ENCODE results near the gene MAP1LC3A. TPM values are rescaled to one million over a fixed set of nuclear protein-coding genes. Genes with fewer than 3 reads are reported as not detected.

MAP1LC3A gene
- total RNA-seq, 1 donor from 2014 or later = 42.2 TPM

DNA sequence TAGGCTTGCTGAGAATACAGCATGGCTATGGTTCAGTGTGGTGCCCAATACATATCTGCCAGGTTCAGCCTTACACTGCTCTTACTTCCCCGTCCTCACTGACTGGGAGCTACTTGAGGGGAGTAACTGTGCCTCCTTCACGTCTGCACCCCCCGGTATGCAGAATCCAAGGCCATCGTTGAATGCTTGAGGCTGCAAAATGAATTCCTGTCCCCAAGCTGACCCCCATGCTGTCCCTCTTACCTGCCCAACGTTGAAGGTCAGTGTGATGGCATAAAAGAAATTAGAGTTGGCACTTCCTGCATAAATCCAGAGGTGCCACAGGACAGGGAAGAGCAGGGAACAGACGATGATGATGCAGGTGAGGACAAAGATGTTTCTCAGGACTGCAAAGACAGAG is 16.3 kb downstream of the MAP1LC3A start:
- Mint-ChIP-seq H3K4me3 (no peak overlapping the region), H3K36me3 (peaks cover 20% of the 10 kb centered on the region), H3K27ac (no peak overlapping the region), H3K9me3 (no peaks in the 10 kb centered on the region), H3K4me1 (peaks cover 25% of the 10 kb centered on the region), H3K27me3 (ENCODE audit: low read depth) (no peaks in the 10 kb centered on the region)
- TF ChIP-seq, protein P1, sequence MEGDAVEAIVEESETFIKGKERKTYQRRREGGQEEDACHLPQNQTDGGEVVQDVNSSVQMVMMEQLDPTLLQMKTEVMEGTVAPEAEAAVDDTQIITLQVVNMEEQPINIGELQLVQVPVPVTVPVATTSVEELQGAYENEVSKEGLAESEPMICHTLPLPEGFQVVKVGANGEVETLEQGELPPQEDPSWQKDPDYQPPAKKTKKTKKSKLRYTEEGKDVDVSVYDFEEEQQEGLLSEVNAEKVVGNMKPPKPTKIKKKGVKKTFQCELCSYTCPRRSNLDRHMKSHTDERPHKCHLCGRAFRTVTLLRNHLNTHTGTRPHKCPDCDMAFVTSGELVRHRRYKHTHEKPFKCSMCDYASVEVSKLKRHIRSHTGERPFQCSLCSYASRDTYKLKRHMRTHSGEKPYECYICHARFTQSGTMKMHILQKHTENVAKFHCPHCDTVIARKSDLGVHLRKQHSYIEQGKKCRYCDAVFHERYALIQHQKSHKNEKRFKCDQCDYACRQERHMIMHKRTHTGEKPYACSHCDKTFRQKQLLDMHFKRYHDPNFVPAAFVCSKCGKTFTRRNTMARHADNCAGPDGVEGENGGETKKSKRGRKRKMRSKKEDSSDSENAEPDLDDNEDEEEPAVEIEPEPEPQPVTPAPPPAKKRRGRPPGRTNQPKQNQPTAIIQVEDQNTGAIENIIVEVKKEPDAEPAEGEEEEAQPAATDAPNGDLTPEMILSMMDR (IDR thresholded peaks at IDR 0.05; ENCODE audit: unreplicated experiment) = no peak
- DNase-seq (ENCODE audit: low spot score in 2 of 2, unreplicated experiment in 2 of 2) = no peak

DNA sequence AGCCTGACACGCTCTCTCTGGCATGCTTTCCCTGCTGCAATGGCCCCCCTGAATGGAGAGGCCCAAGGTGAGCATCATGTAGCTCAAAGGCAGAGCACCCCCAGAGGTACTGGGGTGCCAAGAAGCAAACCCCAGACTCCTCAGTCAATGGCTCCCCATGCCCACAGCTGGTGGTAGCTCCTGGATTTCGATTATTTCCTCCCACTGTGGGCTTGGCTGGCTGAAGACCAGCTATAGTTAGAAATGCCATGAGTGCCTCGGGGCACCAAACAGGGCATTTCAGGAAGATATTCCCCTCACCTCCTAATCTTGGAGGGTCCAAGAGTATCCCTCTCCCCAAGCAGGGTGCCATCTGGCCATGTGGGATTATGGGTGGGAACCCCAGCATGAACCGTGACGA is 16.8 kb downstream of the MAP1LC3A start:
- peaks cover 27% of the 10 kb centered on the region for H3K4me1 Mint-ChIP-seq
- no peak overlapping the region for H3K4me3 Mint-ChIP-seq
- TF ChIP-seq, protein P1 (IDR thresholded peaks at IDR 0.05; ENCODE audit: unreplicated experiment) = no peak
- no peaks in the 10 kb centered on the region for H3K9me3 Mint-ChIP-seq
- no peak for DNase-seq (ENCODE audit: low spot score in 2 of 2, unreplicated experiment in 2 of 2)
- peaks cover 20% of the 10 kb centered on the region for H3K36me3 Mint-ChIP-seq
- H3K27ac Mint-ChIP-seq = no peak overlapping the region
- no peaks in the 10 kb centered on the region for H3K27me3 Mint-ChIP-seq (ENCODE audit: low read depth)

DNA sequence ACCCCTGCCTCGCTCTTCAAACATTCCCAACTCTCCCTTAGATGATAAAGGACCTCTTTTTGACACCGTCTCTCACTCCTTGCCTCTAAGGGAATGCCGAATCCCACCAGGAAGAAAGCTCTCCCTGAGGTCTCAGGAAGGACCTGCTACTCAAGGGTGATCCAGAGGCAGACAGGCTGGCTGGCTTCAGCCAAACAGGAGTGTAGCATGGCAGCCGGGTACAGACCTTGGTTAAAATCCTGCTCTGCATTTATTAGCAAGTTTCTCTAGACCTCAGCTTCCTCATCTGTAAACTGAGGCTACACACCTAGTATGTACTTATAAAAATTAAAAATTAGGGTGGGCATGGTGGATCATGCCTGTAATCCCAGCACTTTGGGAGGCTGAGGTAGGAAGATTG is 17.2 kb downstream of the MAP1LC3A start:
- H3K36me3 Mint-ChIP-seq = peaks cover 19% of the 10 kb centered on the region
- H3K4me3 Mint-ChIP-seq = no peak overlapping the region
- no peak for DNase-seq (ENCODE audit: low spot score in 2 of 2, unreplicated experiment in 2 of 2)
- no peaks in the 10 kb centered on the region for H3K27me3 Mint-ChIP-seq (ENCODE audit: low read depth)
- H3K9me3 Mint-ChIP-seq = no peaks in the 10 kb centered on the region
- peaks cover 25% of the 10 kb centered on the region for H3K4me1 Mint-ChIP-seq
- no peak overlapping the region for H3K27ac Mint-ChIP-seq
- TF ChIP-seq, protein P1 (IDR thresholded peaks at IDR 0.05; ENCODE audit: unreplicated experiment) = no peak

DNA sequence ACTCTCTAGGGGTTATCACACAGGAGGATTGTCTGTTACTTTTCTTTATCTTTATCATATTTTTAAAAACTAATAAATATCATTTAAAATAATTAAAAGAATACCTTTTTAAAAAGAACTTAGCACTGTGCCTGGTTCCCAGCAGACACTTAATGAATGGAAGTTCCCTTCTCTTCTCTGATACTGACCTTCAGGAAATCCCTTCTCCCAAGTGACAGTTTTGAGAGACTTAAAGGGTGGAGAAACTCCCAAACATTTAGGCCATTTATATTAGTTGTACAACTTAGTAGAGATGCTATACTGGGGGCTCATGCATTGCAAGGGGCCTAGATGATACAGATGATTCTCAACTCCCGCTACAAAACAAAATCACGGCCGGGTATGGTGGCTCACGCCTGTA is 18.5 kb downstream of the MAP1LC3A start:
- H3K4me1 Mint-ChIP-seq = peaks cover 28% of the 10 kb centered on the region
- H3K9me3 Mint-ChIP-seq = no peaks in the 10 kb centered on the region

DNA sequence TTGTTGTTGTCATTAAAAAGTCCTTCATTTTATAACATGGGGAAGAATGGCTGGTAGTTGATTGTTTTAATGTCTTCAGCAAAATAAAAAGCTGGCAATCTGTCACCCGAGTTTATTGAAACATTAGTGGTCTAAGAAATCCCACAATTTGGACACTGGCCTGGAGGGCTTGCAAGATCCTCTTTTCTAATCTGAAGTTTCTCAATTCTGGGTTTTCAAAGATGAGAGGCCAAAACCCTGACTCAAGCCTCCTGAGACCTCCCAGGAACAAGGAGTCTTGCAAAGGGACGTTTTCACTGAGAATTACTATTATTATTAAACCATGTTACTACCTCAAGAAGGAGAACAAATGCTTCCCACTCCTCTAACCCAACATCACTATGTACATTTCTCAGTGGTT is 19.5 kb downstream of the MAP1LC3A start:
- TF ChIP-seq, protein P1 (IDR thresholded peaks at IDR 0.05; ENCODE audit: unreplicated experiment) = no peak
- DNase-seq (ENCODE audit: low spot score in 2 of 2, unreplicated experiment in 2 of 2) = no peak
- Mint-ChIP-seq H3K9me3 (no peaks in the 10 kb centered on the region), H3K27ac (peak overlapping the region; percentile 43), H3K4me1 (peaks cover 28% of the 10 kb centered on the region), H3K27me3 (ENCODE audit: low read depth) (no peaks in the 10 kb centered on the region), H3K36me3 (peaks cover 16% of the 10 kb centered on the region), H3K4me3 (no peak overlapping the region)

More for the DNA sequence above, 18.5 kb downstream of the MAP1LC3A start:
- Mint-ChIP-seq H3K4me3 (no peak overlapping the region), H3K27ac (no peak overlapping the region), H3K27me3 (ENCODE audit: low read depth) (no peaks in the 10 kb centered on the region), H3K36me3 (peaks cover 16% of the 10 kb centered on the region)
- no peak for DNase-seq (ENCODE audit: low spot score in 2 of 2, unreplicated experiment in 2 of 2)
- TF ChIP-seq, protein P1 (IDR thresholded peaks at IDR 0.05; ENCODE audit: unreplicated experiment) = no peak

DNA sequence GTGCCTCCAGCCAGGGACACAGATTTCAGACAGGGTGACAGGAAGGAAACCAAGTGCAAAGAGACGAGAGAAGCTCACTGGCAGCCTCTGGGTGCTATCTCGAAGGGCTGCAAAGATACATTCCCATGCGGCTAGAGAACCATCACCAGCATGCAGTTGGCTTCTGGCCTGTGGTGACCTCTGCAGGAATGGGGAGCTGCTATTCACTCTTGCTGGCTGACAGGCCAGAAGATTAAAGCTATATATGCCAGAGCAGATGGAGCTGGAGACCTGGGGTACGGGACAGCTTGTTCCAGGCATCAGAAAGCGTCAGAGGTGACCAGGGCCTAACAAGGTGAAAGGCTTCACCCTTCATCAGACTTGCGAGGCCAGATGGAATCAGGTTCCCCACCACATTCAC is 20.0 kb downstream of the MAP1LC3A start:
- Mint-ChIP-seq H3K27ac (peak overlapping the region; percentile 43), H3K36me3 (peaks cover 13% of the 10 kb centered on the region), H3K9me3 (no peaks in the 10 kb centered on the region), H3K4me3 (no peak overlapping the region), H3K4me1 (peaks cover 28% of the 10 kb centered on the region), H3K27me3 (ENCODE audit: low read depth) (no peaks in the 10 kb centered on the region)
- DNase-seq (ENCODE audit: low spot score in 2 of 2, unreplicated experiment in 2 of 2) = no peak
- TF ChIP-seq, protein P1 (IDR thresholded peaks at IDR 0.05; ENCODE audit: unreplicated experiment) = no peak
